NCI-H524 (cell line): Measurements from ENCODE around the gene AJUBA.

Source experiments
- DNase-seq, 2 experiments: peaks; one replicate each; lab custom pipeline; 2025; lab: John Stamatoyannopoulos, UW

The AJUBA gene

DNA sequence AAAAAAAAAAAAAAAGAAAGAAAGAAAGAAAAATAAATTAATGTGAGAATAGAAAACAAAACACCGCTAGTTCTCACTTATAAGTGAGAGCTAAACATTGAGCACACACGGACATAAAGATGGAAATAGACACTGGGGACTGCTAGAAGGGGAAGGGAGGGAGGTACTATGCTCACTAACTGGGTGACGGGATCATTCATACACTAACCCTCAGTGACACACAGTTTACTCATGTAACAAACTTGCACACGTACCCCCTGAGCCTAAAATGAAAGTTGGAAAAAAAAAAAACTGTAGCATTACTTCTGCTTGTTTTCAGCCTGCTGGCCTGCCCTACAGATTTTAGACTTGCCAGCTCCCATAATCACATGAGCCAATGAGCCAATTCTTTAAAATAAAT lies 42.7 kb downstream of the AJUBA start:
- no peak for DNase-seq

DNA sequence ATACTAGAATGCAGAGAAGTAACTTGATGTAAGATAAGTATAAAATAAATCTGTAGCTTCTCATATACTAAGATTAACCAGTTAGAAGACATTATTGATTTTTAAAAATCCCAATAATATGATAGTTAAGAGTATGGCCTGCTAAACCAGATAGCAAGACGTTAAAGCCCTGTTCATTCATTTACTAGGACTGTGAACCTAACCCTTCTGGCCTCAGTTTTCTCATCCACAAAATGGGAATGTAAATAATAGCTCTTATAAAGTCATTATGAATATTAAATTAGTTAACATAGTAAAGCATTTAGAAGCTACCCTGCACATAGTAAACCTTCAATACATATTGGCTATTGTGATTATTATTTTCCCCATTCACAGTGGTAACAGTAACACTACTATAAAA lies 47.2 kb downstream of the AJUBA start:
- no peak for DNase-seq

DNA sequence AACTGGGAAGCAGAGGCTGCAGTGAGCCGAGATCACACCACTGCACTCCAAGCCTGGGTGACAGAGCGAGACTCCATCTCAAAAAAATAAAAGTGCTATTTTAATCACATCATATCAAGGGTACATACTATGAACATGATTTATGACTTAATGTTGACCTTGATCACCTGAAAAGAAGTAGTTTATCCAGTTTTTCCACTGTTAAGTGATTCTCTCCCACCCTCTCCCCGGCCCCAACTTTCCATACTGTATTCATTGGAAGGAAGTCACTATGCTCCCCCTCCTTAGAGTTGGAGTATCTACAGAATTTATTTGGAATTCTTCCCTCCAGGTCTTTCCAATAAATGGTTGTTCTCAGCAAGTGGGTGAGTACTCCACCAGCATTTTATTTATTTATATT lies 50.2 kb downstream of the AJUBA start:
- DNase-seq: no peak

DNA sequence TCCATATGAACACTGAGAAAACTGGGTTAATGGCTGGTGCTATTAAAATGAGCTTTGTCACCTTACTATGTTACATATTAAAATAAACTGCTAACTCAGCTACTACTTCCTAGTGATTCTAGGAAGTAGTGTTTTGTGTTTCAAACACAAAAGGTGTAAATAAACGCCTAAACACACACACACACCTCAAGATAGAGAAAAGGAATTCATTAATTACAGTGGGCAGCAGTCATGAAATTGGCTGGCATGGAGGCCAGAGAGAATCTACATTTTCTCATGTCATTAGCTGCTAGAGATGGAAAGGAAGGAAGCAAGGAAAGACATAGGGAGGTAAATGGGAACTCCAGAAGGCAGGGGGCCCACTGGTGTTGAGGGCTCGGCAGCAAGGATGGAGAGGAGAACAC lies 52.4 kb downstream of the AJUBA start:
- DNase-seq: no peak

DNA sequence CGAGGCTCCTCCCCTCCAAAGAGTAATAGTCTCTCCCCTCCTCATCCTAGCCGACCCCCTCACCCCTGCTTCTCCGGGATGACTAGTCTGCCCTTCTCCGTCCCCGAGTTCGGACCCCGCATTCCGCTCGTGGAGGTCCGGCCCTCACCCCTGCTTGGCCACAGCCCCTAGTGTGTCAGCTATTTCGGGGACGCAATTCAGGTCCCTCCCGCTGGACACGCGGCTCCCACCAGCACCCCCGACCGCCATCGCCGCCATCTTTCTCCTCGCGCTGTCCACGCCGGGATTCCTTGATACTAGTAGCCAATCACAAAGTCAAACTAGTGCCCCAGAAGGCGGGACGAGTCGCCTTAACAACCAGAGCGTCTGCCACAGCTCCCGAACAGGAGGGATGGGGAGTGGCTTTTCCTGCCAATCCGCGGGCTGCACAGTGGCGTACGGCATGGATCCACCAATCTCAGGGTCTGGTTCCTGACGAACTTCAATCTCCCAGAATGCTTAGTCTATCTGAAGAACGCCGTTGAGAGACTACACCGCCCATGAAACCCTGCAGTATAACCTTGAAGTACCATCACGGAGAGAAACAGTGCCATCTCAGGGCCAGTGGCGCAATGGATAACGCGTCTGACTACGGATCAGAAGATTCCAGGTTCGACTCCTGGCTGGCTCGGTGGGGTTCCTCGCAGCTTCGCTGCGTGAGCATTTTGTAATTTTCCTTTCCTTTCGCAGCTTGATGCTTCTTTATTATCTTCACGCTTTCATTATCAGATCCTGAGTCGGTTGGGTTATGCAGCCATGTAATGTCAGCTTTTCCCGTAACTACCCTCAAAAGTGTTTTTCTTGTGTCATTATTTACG lies 53.0 kb downstream of the AJUBA start, which contains the start of gene PRMT5:
PRMT5 (minus strand) TSS at position 273 of the 857 bp plus-strand sequence; CDS start at position 258, 15 bp downstream.
- peak; percentile 100 for DNase-seq

DNA sequence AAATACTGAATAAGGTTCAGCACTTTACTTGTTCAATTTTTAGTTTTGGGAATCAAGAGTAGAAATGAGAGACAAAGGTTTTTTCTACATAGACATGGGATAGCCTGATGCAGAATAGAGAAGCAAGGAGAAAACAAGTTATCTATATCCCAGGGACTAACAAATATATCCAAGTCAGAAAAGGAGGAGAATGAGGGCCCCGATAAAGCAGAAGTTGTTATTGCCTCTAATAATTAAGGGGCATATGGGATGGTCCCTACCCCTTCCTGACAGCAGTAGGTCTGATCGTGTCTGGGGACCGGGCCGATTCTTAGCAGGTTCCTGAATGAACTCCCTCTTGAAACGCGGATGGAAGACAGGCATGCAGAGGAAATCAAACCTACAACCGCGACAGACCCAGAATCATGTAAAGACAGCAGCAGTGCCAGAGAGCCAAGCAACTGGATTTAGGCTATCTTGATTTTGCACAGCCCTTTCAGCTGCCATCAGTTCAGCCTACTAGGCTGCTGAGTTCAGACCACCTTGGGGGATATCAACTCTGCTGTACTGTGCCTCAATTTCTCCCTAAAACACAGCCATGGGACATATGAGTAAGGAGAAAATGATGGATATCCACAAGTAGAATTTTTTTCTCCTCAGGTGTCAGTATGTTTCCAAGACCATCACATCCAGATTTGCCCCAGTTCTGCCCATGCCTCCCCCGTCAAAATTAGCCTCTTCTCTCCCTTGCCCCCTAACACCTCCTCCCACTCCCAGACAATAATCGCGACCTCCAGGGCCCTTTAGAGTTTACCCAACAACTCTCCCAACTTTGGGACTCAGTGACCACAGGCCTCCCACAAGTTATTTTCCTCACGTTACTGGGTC lies 53.9 kb downstream of the AJUBA start:
- DNase-seq: peak in 1 of 2 experiments; percentile 32

DNA sequence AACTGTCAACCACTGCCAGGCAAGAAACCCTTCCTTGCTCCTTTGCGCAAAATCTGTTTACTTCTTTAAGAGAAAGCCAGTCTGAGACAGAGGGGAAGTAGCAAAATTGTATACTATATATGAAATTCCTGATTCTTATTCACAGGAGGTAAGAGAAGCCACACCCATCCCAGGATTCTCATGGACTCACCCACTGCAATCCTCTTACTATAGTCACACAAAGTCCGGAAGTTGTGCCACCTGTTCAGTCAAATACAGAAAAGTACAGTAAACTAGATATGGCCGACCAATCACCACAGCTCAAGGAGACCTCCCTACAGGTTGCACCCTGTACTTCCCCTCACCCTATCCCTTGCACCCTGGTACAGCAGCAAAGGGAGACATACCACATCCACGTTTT lies 56.0 kb downstream of the AJUBA start:
- DNase-seq: no peak

DNA sequence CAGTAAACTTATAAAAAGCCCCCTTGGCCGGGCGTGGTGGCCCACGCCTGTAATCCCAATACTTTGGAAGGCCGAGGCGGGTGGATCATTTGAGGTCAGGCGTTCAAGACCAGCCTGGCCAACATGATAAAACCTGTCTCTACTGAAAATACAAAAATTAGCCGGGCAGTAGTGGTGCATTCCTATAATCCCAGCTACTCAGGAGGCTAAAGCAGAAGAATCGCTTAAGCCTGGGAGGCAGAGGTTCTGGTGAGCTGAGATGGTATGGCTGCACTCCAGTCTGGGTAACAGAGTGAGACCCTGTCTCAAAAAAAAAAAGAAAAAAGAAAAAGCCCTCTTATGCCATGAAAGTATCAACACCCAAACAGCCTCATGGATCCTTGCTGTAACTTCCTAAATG lies 56.8 kb downstream of the AJUBA start:
- DNase-seq: no peak

DNA sequence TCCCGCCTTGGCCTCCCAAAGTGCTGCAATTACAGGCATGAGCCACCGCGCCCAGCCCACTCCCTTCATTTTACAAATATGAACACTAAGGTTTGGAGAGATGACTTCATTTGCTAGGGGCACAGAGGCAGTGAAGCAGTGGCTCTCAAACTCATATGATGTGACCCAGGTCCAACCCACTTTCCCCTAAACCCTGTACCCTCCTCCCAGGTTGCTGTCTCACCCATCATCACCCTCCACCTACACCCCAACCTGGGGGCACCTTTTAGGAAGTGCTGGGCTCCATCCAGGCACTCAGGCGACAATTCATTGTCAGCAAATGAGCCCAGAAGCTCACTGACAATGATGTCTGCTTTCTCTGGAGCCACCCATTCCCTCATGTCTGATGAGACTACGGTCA lies 58.6 kb downstream of the AJUBA start:
- no peak for DNase-seq

DNA sequence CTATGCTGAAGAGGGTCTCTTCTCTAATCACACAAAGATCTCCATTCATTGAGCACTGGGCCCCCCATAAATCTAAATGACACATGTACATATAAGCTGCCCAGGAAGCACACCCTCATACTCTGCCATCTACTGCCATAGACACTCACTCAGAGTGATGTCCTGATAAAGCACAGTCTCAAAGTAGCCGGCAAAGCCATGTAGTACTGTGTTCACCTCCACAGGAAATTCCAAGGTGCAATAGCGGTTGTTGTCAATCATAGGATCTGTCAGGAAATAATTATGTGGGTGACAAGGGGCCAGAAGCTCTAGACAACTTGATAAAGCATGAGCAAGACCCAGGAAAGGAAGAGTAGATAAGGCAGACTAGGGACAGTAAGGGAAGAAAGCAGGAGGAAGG lies 60.1 kb downstream of the AJUBA start:
- no peak for DNase-seq
